ENCODE results near the gene CALN1. TPM values are rescaled to one million over a fixed set of nuclear protein-coding genes. Genes with fewer than 3 reads are reported as not detected.

CALN1 gene
- total and polyA plus RNA-seq, 2 experiments from 2014 or later: 0.23 to 0.28 TPM

GRCh38 chr7:72038022-72038732 is 374.0 kb downstream of the CALN1 start:
- DNase-seq (ENCODE audit: low spot score): no peak
- Histone ChIP-seq H3K4me3 (no peak overlapping the region), H3K79me2 (no peaks in the 10 kb centered on the region), H3K4me1 (ENCODE audit: insufficient read depth) (no peaks in the 10 kb centered on the region), H3K9me3 (ENCODE audit: low read depth) (no peaks in the 10 kb centered on the region), H3K9me2 (replicated peaks; ENCODE audit: insufficient read depth) (no peaks in the 10 kb centered on the region), H3K27ac (no peak overlapping the region), H4K20me1 (ENCODE audit: insufficient read depth, poor library complexity, severe bottlenecking) (no peaks in the 10 kb centered on the region), H3K4me2 (no peak overlapping the region), H2AFZ (no peak overlapping the region), H3K36me3 (replicated peaks; ENCODE audit: insufficient read depth, low read depth) (no peaks in the 10 kb centered on the region), H3K27me3 (no peaks in the 10 kb centered on the region)
- TF ChIP-seq EZH2 (IDR thresholded peaks at IDR 0.05; ENCODE audit: borderline replicate concordance) (no peak), EZH2phosphoT487 (IDR thresholded peaks at IDR 0.05; ENCODE audit: low read depth, severe bottlenecking, unreplicated experiment) (no peak), CTCF (IDR thresholded peaks at IDR 0.05; ENCODE audit: poor library complexity) (no peak)
- 77% methylated on average over 5 of the region's 5 CpGs for WGBS (ENCODE audit: low lambda C conversion rate, missing lambda C conversion rate)

- no peaks in the 10 kb centered on the region for H3K79me2 ChIP-seq
These were observed 374.6 kb downstream of the CALN1 start for GRCh38 chr7:72037516-72037915.

GRCh38 chr7:72035266-72035665 is 376.9 kb downstream of the CALN1 start:
- H4K20me1 ChIP-seq (ENCODE audit: insufficient read depth, poor library complexity, severe bottlenecking): no peaks in the 10 kb centered on the region
- H3K4me1 ChIP-seq (ENCODE audit: insufficient read depth): no peaks in the 10 kb centered on the region
- H3K4me2 ChIP-seq: no peak overlapping the region
- no peak for DNase-seq (ENCODE audit: low spot score)
- H3K27me3 ChIP-seq: no peaks in the 10 kb centered on the region
- 88% methylated on average over 1 of the region's 1 CpG for WGBS (ENCODE audit: low lambda C conversion rate, missing lambda C conversion rate)
- no peaks in the 10 kb centered on the region for H3K36me3 ChIP-seq (replicated peaks; ENCODE audit: insufficient read depth, low read depth)
- no peaks in the 10 kb centered on the region for H3K9me2 ChIP-seq (replicated peaks; ENCODE audit: insufficient read depth)
- H3K9me3 ChIP-seq (ENCODE audit: low read depth): no peaks in the 10 kb centered on the region
- no peak overlapping the region for H3K27ac ChIP-seq
- H3K4me3 ChIP-seq: no peak overlapping the region
- no peak overlapping the region for H2AFZ ChIP-seq
- no peaks in the 10 kb centered on the region for H3K79me2 ChIP-seq
- TF ChIP-seq EZH2 (IDR thresholded peaks at IDR 0.05; ENCODE audit: borderline replicate concordance) (no peak), EZH2phosphoT487 (IDR thresholded peaks at IDR 0.05; ENCODE audit: low read depth, severe bottlenecking, unreplicated experiment) (no peak), CTCF (IDR thresholded peaks at IDR 0.05; ENCODE audit: poor library complexity) (no peak)

More at GRCh38 chr7:72037516-72037915, 374.6 kb downstream of the CALN1 start:
- H3K4me2 ChIP-seq: no peak overlapping the region
- TF ChIP-seq CTCF (IDR thresholded peaks at IDR 0.05; ENCODE audit: poor library complexity) (no peak), EZH2phosphoT487 (IDR thresholded peaks at IDR 0.05; ENCODE audit: low read depth, severe bottlenecking, unreplicated experiment) (no peak), EZH2 (IDR thresholded peaks at IDR 0.05; ENCODE audit: borderline replicate concordance) (no peak)
- H2AFZ ChIP-seq: no peak overlapping the region
- 69% methylated on average over 2 of the region's 2 CpGs for WGBS (ENCODE audit: low lambda C conversion rate, missing lambda C conversion rate)
- no peaks in the 10 kb centered on the region for H3K9me3 ChIP-seq (ENCODE audit: low read depth)
- H3K4me3 ChIP-seq: no peak overlapping the region
- H3K4me1 ChIP-seq (ENCODE audit: insufficient read depth): no peaks in the 10 kb centered on the region
- no peaks in the 10 kb centered on the region for H4K20me1 ChIP-seq (ENCODE audit: insufficient read depth, poor library complexity, severe bottlenecking)
- no peak overlapping the region for H3K27ac ChIP-seq
- no peaks in the 10 kb centered on the region for H3K9me2 ChIP-seq (replicated peaks; ENCODE audit: insufficient read depth)
- DNase-seq (ENCODE audit: low spot score): no peak
- H3K27me3 ChIP-seq: no peaks in the 10 kb centered on the region
- no peaks in the 10 kb centered on the region for H3K36me3 ChIP-seq (replicated peaks; ENCODE audit: insufficient read depth, low read depth)
